ENCODE measurements around the gene OLIG1. TPM values are rescaled to one million over a fixed set of nuclear protein-coding genes. Genes with fewer than 3 reads are reported as not detected.

Gene OLIG1
- polyA plus RNA-seq, 3 donors = 20.0 to 51.0 (median 40.7) TPM

GRCh38 chr21:33067043-33067442, 2.9 kb upstream of the OLIG1 start:
- peak overlapping the region; percentile 79 to 93 (median 83) for H3K27ac Mint-ChIP-seq
- H3K4me3 Mint-ChIP-seq = peak overlapping the region; percentile 12 to 64
- Histone ChIP-seq H3K9ac (ENCODE audit: insufficient read depth, low read length, poor library complexity, severe bottlenecking) (peak overlapping the region; percentile 1), H3K4me3 (replicated peaks in 1 of 3; ENCODE audit: low read depth in 2 of 3, low read length in 3 of 3) (peak overlapping the region in 1 of 3 experiments; percentile 51), H3K9me3 (replicated peaks in 1 of 2; ENCODE audit: control insufficient read depth in 1 of 2, insufficient read depth in 1 of 2, low read length in 2 of 2) (no peaks in the 10 kb centered on the region), H3K27ac (ENCODE audit: low read depth in 1 of 2, low read length in 2 of 2) (peak overlapping the region; percentile 45 to 79), H3K4me1 (ENCODE audit: control insufficient read depth in 1 of 2, insufficient read depth in 2 of 2, low read length in 2 of 2) (peaks cover 72 to 83% of the 10 kb centered on the region in 2 donors), H2AFZ (ENCODE audit: insufficient read depth, low read depth, low read length, poor library complexity, severe bottlenecking) (no peak overlapping the region), H3K27me3 (ENCODE audit: control insufficient read depth in 2 of 2, insufficient read depth in 2 of 2, low read length in 2 of 2) (no peaks in the 10 kb centered on the region), H3K36me3 (replicated peaks in 1 of 2; ENCODE audit: control insufficient read depth in 1 of 2, insufficient read depth in 2 of 2, low read length in 2 of 2) (no peaks in the 10 kb centered on the region), H3K79me2 (ENCODE audit: insufficient read depth, low read length) (peaks cover 29% of the 10 kb centered on the region), H4K20me1 (ENCODE audit: insufficient read depth, low read length) (no peaks in the 10 kb centered on the region), H3K4me2 (replicated peaks; ENCODE audit: extremely low read depth, low read length, poor library complexity, severe bottlenecking) (peak overlapping the region; percentile 63)
- H3K4me1 Mint-ChIP-seq = peaks cover 77% of the 10 kb centered on the region
- no peak for TF ChIP-seq CTCF (IDR thresholded peaks at IDR 0.05)
- DNase-seq = no peak
- WGBS (ENCODE audit: insufficient coverage) = 87% methylated on average over 3 of the region's 7 CpGs
- H3K27me3 Mint-ChIP-seq (ENCODE audit: low read depth in 3 of 3) = peaks cover 0 to 5% (median 3%) of the 10 kb centered on the region in 3 donors
- peaks cover 4 to 7% of the 10 kb centered on the region in 2 donors for H3K36me3 Mint-ChIP-seq
- intact Hi-C loops (cut with micrococcal nuclease) = no loop called here
- peaks cover 0 to 4% (median 0%) of the 10 kb centered on the region in 7 donors for H3K9me3 Mint-ChIP-seq

GRCh38 chr21:33067457-33067856, 2.5 kb upstream of the OLIG1 start:
- no peaks in the 10 kb centered on the region for H3K36me3 ChIP-seq (replicated peaks in 1 of 2; ENCODE audit: control insufficient read depth in 1 of 2, insufficient read depth in 2 of 2, low read length in 2 of 2)
- Mint-ChIP-seq H3K27ac (peak overlapping the region; percentile 79 to 93 (median 83)), H3K36me3 (peaks cover 7% of the 10 kb centered on the region in 2 donors), H3K9me3 (peaks cover 0 to 4% (median 0%) of the 10 kb centered on the region in 7 donors), H3K4me1 (peaks cover 79% of the 10 kb centered on the region), H3K4me3 (peak overlapping the region; percentile 12 to 64), H3K27me3 (ENCODE audit: low read depth in 3 of 3) (peaks cover 0 to 9% (median 4%) of the 10 kb centered on the region in 3 donors)
- H3K79me2 ChIP-seq (ENCODE audit: insufficient read depth, low read length) = peaks cover 33% of the 10 kb centered on the region
- no CpG with 5 or more reads among the region's 4 CpGs for WGBS (ENCODE audit: insufficient coverage)
- peak overlapping the region; percentile 1 for H3K9ac ChIP-seq (ENCODE audit: insufficient read depth, low read length, poor library complexity, severe bottlenecking)
- H4K20me1 ChIP-seq (ENCODE audit: insufficient read depth, low read length) = no peaks in the 10 kb centered on the region
- peak; percentile 46 to 73 (median 61) for DNase-seq
- H3K4me2 ChIP-seq (replicated peaks; ENCODE audit: extremely low read depth, low read length, poor library complexity, severe bottlenecking) = peak overlapping the region; percentile 63
- no peak overlapping the region for H2AFZ ChIP-seq (ENCODE audit: insufficient read depth, low read depth, low read length, poor library complexity, severe bottlenecking)
- H3K27ac ChIP-seq (ENCODE audit: low read depth in 1 of 2, low read length in 2 of 2) = peak overlapping the region; percentile 45 to 79
- peak overlapping the region in 1 of 3 experiments; percentile 51 for H3K4me3 ChIP-seq (replicated peaks in 1 of 3; ENCODE audit: low read depth in 2 of 3, low read length in 3 of 3)
- peaks cover 76 to 87% of the 10 kb centered on the region in 2 donors for H3K4me1 ChIP-seq (ENCODE audit: control insufficient read depth in 1 of 2, insufficient read depth in 2 of 2, low read length in 2 of 2)
- H3K9me3 ChIP-seq (replicated peaks in 1 of 2; ENCODE audit: control insufficient read depth in 1 of 2, insufficient read depth in 1 of 2, low read length in 2 of 2) = no peaks in the 10 kb centered on the region
- TF ChIP-seq CTCF (IDR thresholded peaks at IDR 0.05) = no peak
- peaks cover under 1 to 4% of the 10 kb centered on the region in 2 donors for H3K27me3 ChIP-seq (ENCODE audit: control insufficient read depth in 2 of 2, insufficient read depth in 2 of 2, low read length in 2 of 2)
- intact Hi-C loops (cut with micrococcal nuclease) = no loop called here
